ELR (cell line): Measurements from ENCODE around the gene KANSL1.
"Not testable (repeated sequence)": the region's sequence is repeated elsewhere in the genome, so short reads cannot be mapped to it uniquely, and the experiment has no call there.

Experiments
- DNase-seq: peaks from one replicate; pipeline ENCODE4 v3.0.0-alpha.2; 2015; ENCODE audit warnings: low read depth

KANSL1 gene

GRCh38 chr17:46023783-46024388 is 169.3 kb downstream of the KANSL1 start:
- no peak for DNase-seq

GRCh38 chr17:46023366-46023765 is 169.9 kb downstream of the KANSL1 start:
- DNase-seq, result not testable (repeated sequence)

- DNase-seq, result no peak
Observed at GRCh38 chr17:46020998-46021397, 172.2 kb downstream of the KANSL1 start.

- no peak for DNase-seq
Observed at GRCh38 chr17:46020023-46020761, 173.0 kb downstream of the KANSL1 start.

GRCh38 chr17:46019408-46019925 is 173.8 kb downstream of the KANSL1 start:
- DNase-seq, result not testable (repeated sequence)

GRCh38 chr17:46013502-46014165 is 179.6 kb downstream of the KANSL1 start:
- peak; percentile 37 for DNase-seq

- no peak for DNase-seq
Observed at GRCh38 chr17:46013127-46013501, 180.1 kb downstream of the KANSL1 start.

- no peak for DNase-seq
Observed at GRCh38 chr17:46012506-46013079, 180.6 kb downstream of the KANSL1 start.

GRCh38 chr17:46011711-46012505 is 181.3 kb downstream of the KANSL1 start:
- no peak for DNase-seq

- no peak for DNase-seq
Observed at GRCh38 chr17:46010597-46011186, 182.5 kb downstream of the KANSL1 start.

- DNase-seq, result peak; percentile 89
Observed at GRCh38 chr17:46009681-46010596, 183.3 kb downstream of the KANSL1 start.

GRCh38 chr17:46008591-46008990 is 184.6 kb downstream of the KANSL1 start:
- DNase-seq, result no peak

- DNase-seq, result no peak
Observed at GRCh38 chr17:46007461-46007965, 185.7 kb downstream of the KANSL1 start.

- not testable (repeated sequence) for DNase-seq
Observed at GRCh38 chr17:46006082-46006481, 187.1 kb downstream of the KANSL1 start.

- DNase-seq, result no peak
Observed at GRCh38 chr17:46003907-46004748, 189.1 kb downstream of the KANSL1 start.

- DNase-seq, result no peak
Observed at GRCh38 chr17:46002973-46003316, 190.3 kb downstream of the KANSL1 start.

- DNase-seq, result peak; percentile 75
Observed at GRCh38 chr17:46002311-46002972, 190.8 kb downstream of the KANSL1 start.
